GM18951 (cell line): ENCODE results near the gene HADHA.

Experiments used
- POLR2A ChIP-seq: IDR thresholded peaks from 4 replicates; pipeline ENCODE4 v1.6.1; 2011; ENCODE audit warnings: mild to moderate bottlenecking; ENCODE audit not compliant: insufficient read length, insufficient read depth; ENCODE audit errors: extremely low read depth
- in situ Hi-C: fragments of 300-500 bp; cut with MboI; formaldehyde crosslinking; loops from one replicate; pipeline ENCODE4 v1.12.0; 2022; ENCODE audit warnings: low sequenced_read_pairs, mixed read lengths, inconsistent platforms; ENCODE audit not compliant: unreplicated experiment

HADHA gene

GRCh38 chr2:26150243-26150642, 94.2 kb downstream of the HADHA start:
- in situ Hi-C loops: no loop called here
- no peak for TF ChIP-seq POLR2A

GRCh38 chr2:26148501-26148900, 95.9 kb downstream of the HADHA start:
- no peak for TF ChIP-seq POLR2A
- in situ Hi-C loops: loop anchor here (10.0 kb wide), 1 partner anchor 154 kb away; no protein-coding TSS in a partner anchor

GRCh38 chr2:26144953-26145680, 99.3 kb downstream of the HADHA start:
- no peak for TF ChIP-seq POLR2A
- in situ Hi-C loops: loop anchor here (10.0 kb wide), 1 partner anchor 150 kb away; no protein-coding TSS in a partner anchor

- TF ChIP-seq POLR2A: no peak
- in situ Hi-C loops: loop anchor here (10.0 kb wide), 1 partner anchor 149 kb away; no protein-coding TSS in a partner anchor
Measured at GRCh38 chr2:26144031-26144430, 100.4 kb downstream of the HADHA start.

GRCh38 chr2:26141145-26141769, 103.2 kb downstream of the HADHA start:
- no peak for TF ChIP-seq POLR2A
- in situ Hi-C loops: loop anchor here (10.0 kb wide), 1 partner anchor 146 kb away; no protein-coding TSS in a partner anchor
